ENCODE results near the gene DLGAP3. TPM values are rescaled to one million over a fixed set of nuclear protein-coding genes. Genes with fewer than 3 reads are reported as not detected.

DLGAP3 gene
- total and polyA plus RNA-seq, 5 donors: 0.05 to 0.21 (median 0.11) TPM

- WGBS: 85% methylated on average over 6 of the region's 6 CpGs
- Histone ChIP-seq H3K27me3 (ENCODE audit: control insufficient read depth, insufficient read depth) (no peaks in the 10 kb centered on the region), H3K4me1 (ENCODE audit: control insufficient read depth, insufficient read depth, low read length) (no peaks in the 10 kb centered on the region), H3K4me3 (ENCODE audit: low read length) (no peak overlapping the region), H3K27ac (ENCODE audit: low read length) (no peak overlapping the region), H3K9me3 (ENCODE audit: control insufficient read depth, low read length) (no peaks in the 10 kb centered on the region)
- no peak for DNase-seq
- ATAC-seq: no peak
- intact Hi-C loops (cut with DNase I): no loop called here
Measured at GRCh38 chr1:34917017-34917416, 12.4 kb downstream of the DLGAP3 start.

GRCh38 chr1:34916104-34916503, 13.3 kb downstream of the DLGAP3 start:
- Histone ChIP-seq H3K4me1 (ENCODE audit: control insufficient read depth, insufficient read depth, low read length) (no peaks in the 10 kb centered on the region), H3K4me3 (ENCODE audit: low read length) (no peak overlapping the region), H3K27me3 (ENCODE audit: control insufficient read depth, insufficient read depth) (no peaks in the 10 kb centered on the region), H3K27ac (ENCODE audit: low read length) (no peak overlapping the region), H3K9me3 (ENCODE audit: control insufficient read depth, low read length) (no peaks in the 10 kb centered on the region)
- DNase-seq (no peak), ATAC-seq (no peak)
- intact Hi-C loops (cut with DNase I): no loop called here
- 85% methylated on average over 4 of the region's 4 CpGs for WGBS

- no peak overlapping the region for H3K27ac ChIP-seq (ENCODE audit: low read length)
- no peaks in the 10 kb centered on the region for H3K9me3 ChIP-seq (ENCODE audit: control insufficient read depth, low read length)
- H3K4me1 ChIP-seq (ENCODE audit: control insufficient read depth, insufficient read depth, low read length): no peaks in the 10 kb centered on the region
- intact Hi-C loops (cut with DNase I): no loop called here
- no peaks in the 10 kb centered on the region for H3K27me3 ChIP-seq (ENCODE audit: control insufficient read depth, insufficient read depth)
- 33% methylated on average over 5 of the region's 5 CpGs for WGBS
- H3K4me3 ChIP-seq (ENCODE audit: low read length): no peak overlapping the region
- DNase-seq (peak in 1 of 3 donors; percentile 37), ATAC-seq (no peak)
Measured at GRCh38 chr1:34915521-34915920, 13.9 kb downstream of the DLGAP3 start.

GRCh38 chr1:34914958-34915357, 14.5 kb downstream of the DLGAP3 start:
- Histone ChIP-seq H3K4me3 (ENCODE audit: low read length) (no peak overlapping the region), H3K9me3 (ENCODE audit: control insufficient read depth, low read length) (no peaks in the 10 kb centered on the region), H3K4me1 (ENCODE audit: control insufficient read depth, insufficient read depth, low read length) (no peaks in the 10 kb centered on the region), H3K27ac (ENCODE audit: low read length) (no peak overlapping the region), H3K27me3 (ENCODE audit: control insufficient read depth, insufficient read depth) (no peaks in the 10 kb centered on the region)
- DNase-seq (no peak), ATAC-seq (no peak)
- WGBS: 84% methylated on average over 2 of the region's 2 CpGs
- intact Hi-C loops (cut with DNase I): no loop called here

- Histone ChIP-seq H3K4me3 (ENCODE audit: low read length) (no peak overlapping the region), H3K27me3 (ENCODE audit: control insufficient read depth, insufficient read depth) (no peaks in the 10 kb centered on the region), H3K4me1 (ENCODE audit: control insufficient read depth, insufficient read depth, low read length) (no peaks in the 10 kb centered on the region), H3K9me3 (ENCODE audit: control insufficient read depth, low read length) (no peaks in the 10 kb centered on the region), H3K27ac (ENCODE audit: low read length) (no peak overlapping the region)
- WGBS: 82% methylated on average over 8 of the region's 8 CpGs
- DNase-seq (no peak), ATAC-seq (no peak)
- intact Hi-C loops (cut with DNase I): no loop called here
Measured at GRCh38 chr1:34911465-34911864, 18.0 kb downstream of the DLGAP3 start.

- Histone ChIP-seq H3K9me3 (ENCODE audit: control insufficient read depth, low read length) (no peaks in the 10 kb centered on the region), H3K27me3 (ENCODE audit: control insufficient read depth, insufficient read depth) (no peaks in the 10 kb centered on the region), H3K4me3 (ENCODE audit: low read length) (no peak overlapping the region), H3K4me1 (ENCODE audit: control insufficient read depth, insufficient read depth, low read length) (no peaks in the 10 kb centered on the region), H3K27ac (ENCODE audit: low read length) (no peak overlapping the region)
- intact Hi-C loops (cut with DNase I): no loop called here
- DNase-seq (no peak), ATAC-seq (no peak)
- 60% methylated on average over 4 of the region's 4 CpGs for WGBS
Measured at GRCh38 chr1:34910425-34910824, 19.0 kb downstream of the DLGAP3 start.

- WGBS: 46% methylated on average over 3 of the region's 3 CpGs
- H3K4me1 ChIP-seq (ENCODE audit: control insufficient read depth, insufficient read depth, low read length): no peaks in the 10 kb centered on the region
- ATAC-seq (no peak), DNase-seq (no peak)
- H3K27ac ChIP-seq (ENCODE audit: low read length): no peak overlapping the region
- H3K27me3 ChIP-seq (ENCODE audit: control insufficient read depth, insufficient read depth): no peaks in the 10 kb centered on the region
- H3K9me3 ChIP-seq (ENCODE audit: control insufficient read depth, low read length): no peaks in the 10 kb centered on the region
- H3K4me3 ChIP-seq (ENCODE audit: low read length): no peak overlapping the region
- intact Hi-C loops (cut with DNase I): no loop called here
Measured at GRCh38 chr1:34908369-34908768, 21.1 kb downstream of the DLGAP3 start.

- Histone ChIP-seq H3K9me3 (ENCODE audit: control insufficient read depth, low read length) (no peaks in the 10 kb centered on the region), H3K4me1 (ENCODE audit: control insufficient read depth, insufficient read depth, low read length) (no peaks in the 10 kb centered on the region), H3K4me3 (ENCODE audit: low read length) (no peak overlapping the region), H3K27ac (ENCODE audit: low read length) (no peak overlapping the region), H3K27me3 (ENCODE audit: control insufficient read depth, insufficient read depth) (no peaks in the 10 kb centered on the region)
- DNase-seq (no peak), ATAC-seq (no peak)
- WGBS: 66% methylated on average over 5 of the region's 5 CpGs
- intact Hi-C loops (cut with DNase I): no loop called here
Measured at GRCh38 chr1:34907487-34908090, 21.9 kb downstream of the DLGAP3 start.

GRCh38 chr1:34906756-34907155, 22.7 kb downstream of the DLGAP3 start:
- 60% methylated on average over 4 of the region's 4 CpGs for WGBS
- H3K4me1 ChIP-seq (ENCODE audit: control insufficient read depth, insufficient read depth, low read length): no peaks in the 10 kb centered on the region
- H3K4me3 ChIP-seq (ENCODE audit: low read length): no peak overlapping the region
- no peak for ATAC-seq
- H3K27me3 ChIP-seq (ENCODE audit: control insufficient read depth, insufficient read depth): no peaks in the 10 kb centered on the region
- no peak for DNase-seq
- no peaks in the 10 kb centered on the region for H3K9me3 ChIP-seq (ENCODE audit: control insufficient read depth, low read length)
- H3K27ac ChIP-seq (ENCODE audit: low read length): no peak overlapping the region
- intact Hi-C loops (cut with DNase I): no loop called here

GRCh38 chr1:34906222-34906621, 23.2 kb downstream of the DLGAP3 start:
- 74% methylated on average over 1 of the region's 1 CpG for WGBS
- no peaks in the 10 kb centered on the region for H3K9me3 ChIP-seq (ENCODE audit: control insufficient read depth, low read length)
- no peaks in the 10 kb centered on the region for H3K27me3 ChIP-seq (ENCODE audit: control insufficient read depth, insufficient read depth)
- no peak for DNase-seq
- intact Hi-C loops (cut with DNase I): no loop called here
- no peak overlapping the region for H3K27ac ChIP-seq (ENCODE audit: low read length)
- no peak for ATAC-seq
- H3K4me1 ChIP-seq (ENCODE audit: control insufficient read depth, insufficient read depth, low read length): no peaks in the 10 kb centered on the region
- H3K4me3 ChIP-seq (ENCODE audit: low read length): no peak overlapping the region

GRCh38 chr1:34905098-34905459, 24.4 kb downstream of the DLGAP3 start:
- ATAC-seq (no peak), DNase-seq (no peak)
- Histone ChIP-seq H3K27ac (ENCODE audit: low read length) (no peak overlapping the region), H3K27me3 (ENCODE audit: control insufficient read depth, insufficient read depth) (no peaks in the 10 kb centered on the region), H3K4me1 (ENCODE audit: control insufficient read depth, insufficient read depth, low read length) (no peaks in the 10 kb centered on the region), H3K9me3 (ENCODE audit: control insufficient read depth, low read length) (no peaks in the 10 kb centered on the region), H3K4me3 (ENCODE audit: low read length) (no peak overlapping the region)
- WGBS: 83% methylated on average over 12 of the region's 12 CpGs
- intact Hi-C loops (cut with DNase I): no loop called here
